ENCODE data around the gene F13A1. TPM values are rescaled to one million over a fixed set of nuclear protein-coding genes. Genes with fewer than 3 reads are reported as not detected.

The F13A1 gene
- total and polyA plus RNA-seq, 2 of the 8 experiments (the other 6 are each of a cell fraction or from before 2014, with no cell fraction given), result 0.57 to 1.5 TPM

DNA sequence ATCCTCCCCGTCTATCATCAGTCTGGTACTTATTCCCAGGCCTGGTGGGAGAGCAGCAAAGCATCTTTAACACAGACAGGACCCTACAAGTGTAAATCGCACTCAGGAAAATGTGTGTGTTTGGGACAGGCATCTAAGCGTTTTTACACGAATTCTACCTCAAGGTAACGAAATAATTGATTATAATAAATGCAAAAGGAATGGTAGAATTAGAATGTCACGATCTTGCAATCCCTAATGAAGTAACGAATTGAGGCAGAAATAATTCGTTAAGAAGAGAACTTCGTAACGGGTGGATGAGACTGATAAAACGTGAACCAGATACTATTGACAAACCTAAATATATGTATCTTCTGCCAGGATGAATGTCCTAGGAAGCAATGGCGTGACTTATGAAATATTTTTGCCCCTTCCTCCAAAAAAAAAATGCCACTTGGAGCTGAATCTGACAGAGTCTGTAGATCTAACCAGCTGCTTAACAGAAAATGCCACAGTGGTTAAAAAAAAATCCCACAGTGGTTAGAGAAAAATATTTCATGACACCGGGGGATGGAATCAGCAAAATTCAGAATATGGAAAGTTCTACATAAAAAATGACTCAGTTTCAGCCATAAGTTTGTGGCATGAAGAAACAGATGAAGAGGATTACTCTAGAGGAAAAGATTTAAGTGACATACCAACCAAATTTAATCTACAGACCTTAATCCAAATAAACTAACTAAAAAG is 68.7 kb downstream of the F13A1 start (continued):
- TF ChIP-seq TAF7 (optimal IDR thresholded peaks at IDR 0.05; ENCODE audit: borderline replicate concordance, low read depth, low read length), result no peak
- TF ChIP-seq TBP (IDR thresholded peaks at IDR 0.05; ENCODE audit: low read depth, low read length), result no peak
- no peak for TF ChIP-seq YY1 (IDR thresholded peaks at IDR 0.05; ENCODE audit: low read depth, low read length)
- no peak for TF ChIP-seq EP300 (IDR thresholded peaks at IDR 0.05; ENCODE audit: borderline replicate concordance in 1 of 2, low read depth in 2 of 2, low read length in 2 of 2)
- TF ChIP-seq POLR2AphosphoS5 (IDR thresholded peaks at IDR 0.05; ENCODE audit: low read depth, low read length), result no peak

Measured in H1 (cell line).